Trophoblast cell (in vitro differentiated cells and primary cell): ENCODE data around the gene BLNK. TPM values are rescaled to one million over a fixed set of nuclear protein-coding genes. Genes with fewer than 3 reads are reported as not detected.

Source experiments
- DNase-seq, 2 donors: peaks; one replicate each; pipeline ENCODE4 v3.0.0-alpha.2; 2016
- H2AFZ ChIP-seq: 2 replicates; pipeline ENCODE4 v1.6.1; 2013; ENCODE audit warnings: low read length, moderate library complexity, mild to moderate bottlenecking; ENCODE audit not compliant: insufficient read depth, poor library complexity
- H2AK5ac ChIP-seq: 2 replicates; pipeline ENCODE4 v1.6.1; 2013; ENCODE audit warnings: mild to moderate bottlenecking, low read length
- H2BK120ac ChIP-seq: 2 replicates; pipeline ENCODE4 v1.6.1; 2013; ENCODE audit warnings: low read length, mild to moderate bottlenecking, moderate library complexity; ENCODE audit not compliant: insufficient read depth, poor library complexity
- H2BK12ac ChIP-seq: 2 replicates; pipeline ENCODE4 v1.6.1; 2013; ENCODE audit warnings: mild to moderate bottlenecking, low read length, moderate library complexity
- H2BK5ac ChIP-seq: 2 replicates; pipeline ENCODE4 v1.6.1; 2013; ENCODE audit warnings: low read length, low read depth, moderate library complexity, mild to moderate bottlenecking; ENCODE audit not compliant: poor library complexity
- H3K14ac ChIP-seq: 2 replicates; pipeline ENCODE4 v1.6.1; 2013; ENCODE audit warnings: mild to moderate bottlenecking, low read length
- H3K18ac ChIP-seq: 2 replicates; pipeline ENCODE4 v1.6.1; 2013; ENCODE audit warnings: mild to moderate bottlenecking, low read length
- H3K23ac ChIP-seq: 2 replicates; pipeline ENCODE4 v1.6.1; 2013; ENCODE audit warnings: low read length
- H3K27ac ChIP-seq: 2 replicates; pipeline ENCODE4 v1.5.1; 2013; ENCODE audit warnings: low read depth, mild to moderate bottlenecking, inconsistent platforms, low read length, moderate library complexity
- H3K27me3 ChIP-seq: 2 replicates; pipeline ENCODE4 v1.6.1; 2013; ENCODE audit warnings: inconsistent platforms, mild to moderate bottlenecking, low read length, moderate library complexity; ENCODE audit not compliant: insufficient read depth
- H3K36me3 ChIP-seq, 2 experiments: 1 replicate in 1 of 2; 2 replicates in 1 of 2; pipeline ENCODE4 v1.6.1; 2013; ENCODE audit warnings: low read length in 2 of 2, mild to moderate bottlenecking in 2 of 2, moderate library complexity in 1 of 2; ENCODE audit not compliant: insufficient read depth in 2 of 2, control insufficient read depth in 1 of 2
- H3K4ac ChIP-seq: 2 replicates; pipeline ENCODE4 v1.6.1; 2013; ENCODE audit warnings: low read depth, mild to moderate bottlenecking, low read length, moderate library complexity
- H3K4me1 ChIP-seq, 2 experiments: 1 replicate in 1 of 2; 2 replicates in 1 of 2; pipeline ENCODE4 v1.6.1; 2013; ENCODE audit warnings: low read length in 2 of 2, mild to moderate bottlenecking in 2 of 2, moderate library complexity in 1 of 2; ENCODE audit not compliant: insufficient read depth in 2 of 2, control insufficient read depth in 1 of 2
- H3K4me2 ChIP-seq: 2 replicates; pipeline ENCODE4 v1.6.1; 2013; ENCODE audit warnings: inconsistent platforms, mild to moderate bottlenecking, low read length, moderate library complexity
- H3K4me3 ChIP-seq: 2 replicates; pipeline ENCODE4 v1.5.1; 2013; ENCODE audit warnings: mild to moderate bottlenecking, low read depth, low read length, inconsistent platforms
- H3K79me1 ChIP-seq: one replicate; pipeline ENCODE4 v1.6.1; 2013; ENCODE audit warnings: low read length
- H3K79me2 ChIP-seq: 2 replicates; pipeline ENCODE4 v1.6.1; 2013; ENCODE audit warnings: low read length, mild to moderate bottlenecking; ENCODE audit not compliant: control insufficient read depth, insufficient read depth, poor library complexity
- H3K9ac ChIP-seq: 2 replicates; pipeline ENCODE4 v1.6.1; 2013; ENCODE audit warnings: mild to moderate bottlenecking, low read length
- H3K9me3 ChIP-seq: 2 replicates; pipeline ENCODE4 v1.6.1; 2013; ENCODE audit warnings: low read depth, mild to moderate bottlenecking, control low read depth, inconsistent platforms, low read length; ENCODE audit not compliant: insufficient read depth
- H4K12ac ChIP-seq: 2 replicates; pipeline ENCODE4 v1.6.1; 2013; ENCODE audit warnings: low read depth, mild to moderate bottlenecking, low read length, moderate library complexity
- H4K8ac ChIP-seq: 2 replicates; pipeline ENCODE4 v1.6.1; 2013; ENCODE audit warnings: low read depth, mild to moderate bottlenecking, low read length, moderate library complexity
- H4K91ac ChIP-seq: one replicate; pipeline ENCODE4 v1.6.1; 2013; ENCODE audit warnings: low read depth, mild to moderate bottlenecking, low read length, moderate library complexity
- WGBS: extraction: QIAGEN DNeasy Blood & Tissue Kit; methylation state at CpG from one replicate; pipeline ENCODE4 v1.1.7; 2013; ENCODE audit warnings: missing lambda C conversion rate; ENCODE audit not compliant: insufficient read length, insufficient coverage; ENCODE audit errors: extremely low coverage; 5-methylcytosine and 5-hydroxymethylcytosine counted together
- polyA plus RNA-seq: library from polyadenylated mRNA; stranded (reverse); fragments of 200-250 nt; gene quantifications from 2 replicates; pipeline ENCODE4 v1.2.3, GENCODE V29; 2013

Gene BLNK
- 12.1 and 15.8 TPM in 2 replicates for polyA plus RNA-seq

- H2BK5ac ChIP-seq, result no peak within 1 kb of the TSS
- H4K8ac ChIP-seq, result no peak within 1 kb of the TSS
- no peak within 1 kb of the TSS for H3K9ac ChIP-seq
- no peak within 1 kb of the TSS for H3K14ac ChIP-seq
- no peak within 1 kb of the TSS for H3K4me3 ChIP-seq
- no peaks in the 10 kb centered on the region for H3K27me3 ChIP-seq
- no peak within 1 kb of the TSS for H2BK12ac ChIP-seq
- no peaks in the 10 kb centered on the region for H3K9me3 ChIP-seq
- no peak within 1 kb of the TSS for H2AK5ac ChIP-seq
- no peak within 1 kb of the TSS for H2AFZ ChIP-seq
- H3K4me1 ChIP-seq, result peaks cover 3% of the 10 kb centered on the region in 2 experiments
- H3K79me2 ChIP-seq, result no peaks in the 10 kb centered on the region
- peak; percentile 60 to 80 for DNase-seq
- no CpG with 5 or more reads among the region's 6 CpGs for WGBS
- H4K91ac ChIP-seq, result no peak within 1 kb of the TSS
- no peak within 1 kb of the TSS for H3K4ac ChIP-seq
- peak within 1 kb of the TSS; percentile 28 for H2BK120ac ChIP-seq
- H3K79me1 ChIP-seq, result no peaks in the 10 kb centered on the region
- no peaks in the 10 kb centered on the region for H3K36me3 ChIP-seq
- H3K27ac ChIP-seq, result no peak within 1 kb of the TSS
- H3K23ac ChIP-seq, result no peak within 1 kb of the TSS
- H3K18ac ChIP-seq, result no peak within 1 kb of the TSS
- no peak within 1 kb of the TSS for H4K12ac ChIP-seq
- H3K4me2 ChIP-seq, result no peak within 1 kb of the TSS
Observed at GRCh38 chr10:96271016-96271815, at the start of gene BLNK. TSS of gene BLNK (minus strand) at chr10:96271569. CDS start at chr10:96271398, 171 bp downstream.

GRCh38 chr10:96319754-96320474 lies 48.5 kb upstream of the BLNK start:
- H4K8ac ChIP-seq, result no peak overlapping the region
- no peak overlapping the region for H3K23ac ChIP-seq
- H3K4ac ChIP-seq, result no peak overlapping the region
- H3K4me1 ChIP-seq, result no peaks in the 10 kb centered on the region
- no peak overlapping the region for H2BK120ac ChIP-seq
- no peak overlapping the region for H3K14ac ChIP-seq
- WGBS, result no CpG with 5 or more reads among the region's 3 CpGs
- H2AFZ ChIP-seq, result no peak overlapping the region
- no peak overlapping the region for H3K4me2 ChIP-seq
- no peak overlapping the region for H3K27ac ChIP-seq
- no peak for DNase-seq
- no peak overlapping the region for H4K91ac ChIP-seq
- no peak overlapping the region for H2BK5ac ChIP-seq
- H3K9me3 ChIP-seq, result no peaks in the 10 kb centered on the region
- no peak overlapping the region for H3K18ac ChIP-seq
- no peak overlapping the region for H2BK12ac ChIP-seq
- no peaks in the 10 kb centered on the region for H3K27me3 ChIP-seq
- no peak overlapping the region for H3K9ac ChIP-seq
- no peak overlapping the region for H2AK5ac ChIP-seq
- H3K36me3 ChIP-seq, result no peaks in the 10 kb centered on the region
- no peak overlapping the region for H3K4me3 ChIP-seq
- no peaks in the 10 kb centered on the region for H3K79me2 ChIP-seq
- no peak overlapping the region for H4K12ac ChIP-seq
- no peaks in the 10 kb centered on the region for H3K79me1 ChIP-seq

GRCh38 chr10:96317067-96317833 lies 45.9 kb upstream of the BLNK start:
- DNase-seq, result no peak
- Histone ChIP-seq H3K27me3 (no peaks in the 10 kb centered on the region), H2BK120ac (no peak overlapping the region), H3K9me3 (no peaks in the 10 kb centered on the region), H3K4ac (no peak overlapping the region), H2BK5ac (no peak overlapping the region), H3K79me1 (no peaks in the 10 kb centered on the region), H3K23ac (no peak overlapping the region), H3K18ac (no peak overlapping the region), H4K91ac (no peak overlapping the region), H4K8ac (no peak overlapping the region), H3K9ac (no peak overlapping the region), H3K79me2 (peaks cover 1% of the 10 kb centered on the region), H3K4me3 (no peak overlapping the region), H3K4me2 (no peak overlapping the region), H3K27ac (no peak overlapping the region), H3K4me1 (no peaks in the 10 kb centered on the region), H2AK5ac (no peak overlapping the region), H3K14ac (no peak overlapping the region), H3K36me3 (no peaks in the 10 kb centered on the region), H2BK12ac (no peak overlapping the region), H4K12ac (no peak overlapping the region), H2AFZ (no peak overlapping the region)
- no CpG with 5 or more reads among the region's 4 CpGs for WGBS

DNA sequence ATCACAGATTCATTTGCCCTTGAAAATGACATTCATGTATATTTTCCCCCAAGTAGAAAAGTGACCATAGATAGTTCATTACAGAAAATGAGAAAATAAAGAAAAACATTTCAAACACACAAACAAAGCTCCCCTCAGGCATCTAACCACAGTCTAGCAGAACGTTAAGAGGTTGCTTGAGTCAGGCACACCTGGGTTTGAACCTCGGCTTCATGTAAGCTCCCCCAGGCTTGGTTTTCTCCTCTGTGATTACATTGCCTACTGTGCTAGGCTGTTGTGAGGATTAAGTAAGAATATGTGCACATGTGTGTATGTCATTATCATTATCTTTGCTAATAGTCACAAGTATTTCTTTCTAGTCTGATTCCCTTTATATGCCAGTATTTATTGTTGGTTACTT lies 42.0 kb upstream of the BLNK start:
- Histone ChIP-seq H4K8ac (no peak overlapping the region), H3K23ac (no peak overlapping the region), H2AK5ac (no peak overlapping the region), H4K91ac (no peak overlapping the region), H2BK120ac (no peak overlapping the region), H3K36me3 (no peaks in the 10 kb centered on the region), H3K4me2 (no peak overlapping the region), H3K79me2 (peaks cover 1% of the 10 kb centered on the region), H2AFZ (no peak overlapping the region), H3K9me3 (no peaks in the 10 kb centered on the region), H2BK12ac (no peak overlapping the region), H3K79me1 (no peaks in the 10 kb centered on the region), H3K14ac (no peak overlapping the region), H3K4ac (no peak overlapping the region), H3K4me3 (no peak overlapping the region), H3K4me1 (no peaks in the 10 kb centered on the region), H4K12ac (no peak overlapping the region), H3K27me3 (no peaks in the 10 kb centered on the region), H3K27ac (no peak overlapping the region), H2BK5ac (no peak overlapping the region), H3K9ac (no peak overlapping the region), H3K18ac (no peak overlapping the region)
- DNase-seq, result no peak
- no CpG with 5 or more reads among the region's 2 CpGs for WGBS
